NCI-H82 (cell line): ENCODE measurements around the gene TTC34.
A peak's percentile ranks its signal among the peaks of the same experiment; 100 is the strongest.

ENCODE experiments used
- DNase-seq: peaks from one replicate; lab custom pipeline; 2025; lab: John Stamatoyannopoulos, UW

Gene TTC34

DNA sequence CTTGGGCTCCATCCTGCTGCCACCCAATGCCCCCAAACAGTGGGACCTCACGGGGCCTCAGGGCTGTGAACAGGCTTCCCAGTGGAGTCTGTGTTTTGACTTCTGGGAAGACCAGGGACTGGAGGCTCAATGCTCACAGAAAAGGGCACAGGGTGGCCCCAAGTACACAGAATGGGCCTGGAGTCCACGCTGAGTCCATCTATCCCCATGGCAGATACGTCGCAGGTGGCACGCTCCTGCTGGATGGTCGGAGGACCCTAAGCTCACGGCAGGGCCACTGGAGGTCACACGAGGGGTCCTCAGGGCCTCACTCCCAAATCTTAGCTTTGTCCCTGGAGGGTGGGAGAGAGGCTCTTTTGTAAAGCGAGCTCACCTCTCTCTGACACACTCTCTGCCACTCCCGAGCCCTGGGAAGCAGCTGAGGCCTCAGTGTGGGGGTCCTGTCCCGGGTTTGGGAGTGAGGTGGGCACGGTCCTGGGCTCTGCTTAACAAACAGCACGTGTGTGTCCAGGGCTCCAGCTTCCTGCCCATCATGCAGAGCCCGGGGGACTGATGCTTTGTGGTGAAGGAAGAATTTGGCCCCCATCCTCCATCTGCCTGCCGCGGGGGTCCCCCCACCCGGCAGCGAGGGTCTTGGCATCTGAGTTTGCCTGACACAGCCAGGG lies 27.2 kb upstream of the TTC34 start:
- DNase-seq, result no peak

DNA sequence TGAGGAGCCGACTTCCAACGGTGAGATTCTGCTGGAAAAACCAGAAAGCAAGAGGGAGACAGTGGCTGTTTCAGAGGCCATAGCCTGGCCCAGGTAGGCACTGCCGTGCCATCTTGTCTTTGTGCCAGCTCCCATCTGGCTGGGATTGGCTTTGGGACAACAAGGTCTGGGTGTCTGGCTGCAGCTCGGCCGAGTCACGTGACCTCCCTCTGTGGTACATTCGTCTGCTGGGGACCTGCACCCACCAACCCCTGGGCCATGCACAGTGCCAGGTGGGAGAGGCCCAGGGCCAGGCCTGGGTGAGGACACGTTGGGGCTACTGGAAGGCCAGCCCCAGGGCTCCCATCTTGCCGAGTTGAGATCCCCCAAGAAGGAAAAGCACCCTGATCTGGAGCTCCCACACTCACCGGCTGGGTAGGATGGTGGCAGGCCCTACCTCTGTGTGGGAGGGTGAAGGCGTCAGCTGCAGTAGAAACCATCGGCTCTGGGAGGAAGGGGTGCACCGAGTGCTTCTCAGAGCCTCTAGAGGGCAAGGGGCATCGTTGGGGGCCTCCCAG lies 25.3 kb upstream of the TTC34 start:
- DNase-seq, result no peak

DNA sequence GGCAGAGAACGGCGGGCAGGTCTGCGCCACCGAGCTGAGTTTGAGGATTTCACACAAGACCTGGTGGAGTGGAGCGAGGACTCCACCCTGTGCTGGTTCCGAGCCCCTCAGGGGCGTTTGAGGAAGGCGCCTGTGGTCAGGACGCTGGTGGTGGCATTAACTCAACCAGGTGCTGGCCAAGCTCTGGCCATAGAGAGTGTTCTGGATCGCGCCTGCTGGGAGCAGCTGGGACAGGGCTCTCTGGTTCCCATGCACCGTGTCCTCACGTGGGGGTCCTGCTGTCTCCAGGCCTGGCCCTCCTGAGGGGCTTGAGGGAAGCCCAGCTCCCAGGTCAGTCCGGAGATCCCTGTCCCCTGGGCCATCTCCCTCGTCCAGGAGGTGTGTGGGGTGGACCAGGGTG lies 24.8 kb upstream of the TTC34 start:
- DNase-seq, result no peak

DNA sequence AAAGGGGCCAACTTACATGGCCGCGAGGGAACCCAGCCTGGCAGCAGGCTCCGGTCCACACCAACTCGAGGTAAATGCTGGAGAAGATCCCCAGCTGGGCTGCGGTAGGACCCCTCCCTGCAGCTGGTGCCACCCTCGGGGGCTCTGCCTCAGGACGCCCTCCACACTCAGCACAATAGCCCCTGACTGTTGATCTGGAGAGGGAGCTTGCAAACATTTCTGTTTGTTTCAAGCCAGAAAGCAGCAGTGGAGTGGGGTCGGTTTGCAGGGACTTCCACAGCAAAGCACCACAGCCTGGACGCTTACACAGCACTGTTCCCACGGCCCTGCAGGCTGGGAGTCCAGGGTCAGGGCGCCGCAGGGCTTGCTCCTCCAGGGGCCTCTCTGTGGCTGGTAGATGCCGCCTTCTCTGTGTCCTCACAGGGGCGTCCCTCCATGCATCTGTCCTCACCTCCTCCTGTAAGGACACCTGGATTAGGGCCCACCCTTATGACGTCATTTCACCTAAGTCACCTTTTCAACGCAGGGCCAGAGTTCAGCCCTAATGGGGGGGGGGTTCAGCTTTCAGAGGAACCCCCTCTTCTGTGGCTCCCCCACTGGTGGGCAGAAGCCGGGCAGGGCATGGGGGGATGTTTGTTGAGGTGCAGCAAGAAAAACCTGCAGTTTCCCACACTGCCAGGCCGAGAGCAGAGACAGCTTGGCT lies 24.1 kb upstream of the TTC34 start:
- no peak for DNase-seq

DNA sequence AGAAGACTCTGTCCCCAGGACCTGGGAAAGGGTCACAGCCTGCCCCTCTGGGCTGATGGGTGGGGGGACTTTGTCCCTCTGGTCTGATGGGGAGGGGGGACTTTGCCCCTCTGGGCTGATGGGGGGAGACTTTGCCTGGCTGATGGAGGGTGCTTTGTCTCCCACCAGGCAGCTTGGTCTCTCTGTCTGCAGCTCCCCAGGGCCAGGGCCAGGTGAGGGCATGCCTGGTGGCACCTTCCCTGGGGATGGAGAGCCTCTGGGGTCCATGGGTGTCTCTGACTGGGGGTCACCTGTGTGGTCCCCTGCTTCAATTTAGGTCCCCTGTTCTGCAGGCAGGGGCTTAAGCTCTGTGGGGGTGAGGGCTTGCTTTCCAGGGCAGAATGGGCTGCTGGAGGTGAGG lies 23.5 kb upstream of the TTC34 start:
- no peak for DNase-seq

DNA sequence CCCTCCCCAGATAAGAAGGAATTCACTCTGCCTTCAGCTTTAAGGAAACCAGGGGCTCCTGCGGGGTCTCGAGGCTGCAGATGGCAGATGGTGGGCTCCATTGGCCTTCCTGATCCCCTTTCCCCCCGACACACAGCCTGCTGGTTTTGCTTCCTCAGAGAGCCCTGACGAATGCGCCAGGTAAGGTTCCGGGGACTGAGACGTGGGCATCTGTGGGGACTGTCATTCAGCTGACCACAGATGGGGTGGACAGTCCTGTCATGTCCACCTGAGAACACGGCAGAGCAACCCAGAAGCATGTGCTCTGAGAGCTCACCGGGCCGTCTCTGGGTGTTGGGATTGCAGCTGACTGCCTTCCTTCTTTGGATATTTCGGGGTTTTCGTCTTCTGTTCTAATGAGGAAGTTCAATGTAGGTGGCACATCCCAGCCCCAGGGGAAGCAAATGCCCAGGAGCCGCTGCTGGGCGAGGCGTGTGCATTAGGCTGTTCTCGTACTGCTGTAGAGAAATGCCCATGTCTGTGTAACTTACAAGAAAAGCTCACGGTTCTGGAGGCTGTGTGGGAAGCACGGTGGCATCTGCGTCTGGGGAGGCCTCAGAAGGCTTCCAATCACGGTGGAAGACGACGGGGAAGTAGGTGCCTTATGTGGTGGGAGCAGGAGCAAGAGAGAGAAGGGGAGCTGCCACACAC lies 22.6 kb upstream of the TTC34 start:
- no peak for DNase-seq

DNA sequence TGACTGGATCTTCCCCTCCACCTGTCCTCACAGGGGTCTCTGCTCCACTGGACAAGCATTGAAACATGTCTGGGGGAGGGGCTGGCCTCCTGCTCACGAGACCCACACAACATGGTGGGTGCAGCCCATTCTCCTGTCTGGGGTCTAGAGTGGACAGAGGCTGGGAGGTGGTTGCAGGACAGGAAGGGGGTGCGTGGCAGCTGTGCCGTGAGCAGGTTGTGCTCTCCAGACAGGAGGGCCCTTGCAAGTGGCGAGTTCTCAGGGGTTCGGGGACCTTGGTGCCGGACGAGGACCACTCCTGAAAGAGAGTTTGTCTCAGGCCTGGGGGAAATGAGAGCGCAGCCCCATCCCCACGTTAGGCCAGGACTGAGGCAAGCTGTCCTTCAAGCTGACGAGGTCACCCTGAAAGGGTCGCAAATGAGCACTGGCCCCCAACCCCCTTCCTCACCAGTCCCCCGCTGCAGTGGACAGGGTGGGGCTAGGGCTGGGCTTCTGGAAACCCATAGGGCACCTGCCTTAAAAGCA lies 21.2 kb upstream of the TTC34 start:
- DNase-seq, result no peak

DNA sequence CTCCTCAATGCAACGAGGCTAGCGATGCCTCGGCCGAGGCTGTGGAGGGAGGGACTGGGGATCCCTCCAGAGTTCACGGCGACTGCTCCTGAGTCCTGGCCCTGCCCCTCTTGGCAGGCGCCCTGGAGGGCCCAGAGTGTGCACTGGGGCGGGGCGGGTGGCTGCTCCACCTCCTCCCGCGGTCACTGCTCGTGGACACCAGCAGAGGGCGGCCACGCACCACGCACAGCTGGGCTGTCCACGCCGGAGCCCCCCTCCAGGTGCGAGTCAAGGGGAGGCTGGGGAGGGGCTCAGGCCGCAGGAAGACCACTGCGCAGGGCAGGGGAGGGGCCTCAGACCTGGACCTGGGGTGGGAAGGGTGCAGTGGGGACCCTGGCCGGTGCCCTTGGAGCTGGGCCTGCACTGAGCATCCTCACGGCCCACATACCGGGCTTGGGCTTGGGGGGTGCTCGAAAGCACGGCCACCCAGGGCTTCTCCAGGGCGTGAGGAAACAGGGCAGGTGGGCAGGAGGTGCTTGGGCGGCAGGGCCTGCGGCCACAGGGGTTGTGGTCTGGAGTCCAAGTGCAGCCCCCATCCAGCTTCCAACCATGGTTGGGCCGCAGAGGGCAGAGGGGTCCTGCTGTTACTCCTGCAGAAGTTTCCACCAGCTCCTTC lies 20.6 kb upstream of the TTC34 start:
- peak; percentile 28 for DNase-seq

DNA sequence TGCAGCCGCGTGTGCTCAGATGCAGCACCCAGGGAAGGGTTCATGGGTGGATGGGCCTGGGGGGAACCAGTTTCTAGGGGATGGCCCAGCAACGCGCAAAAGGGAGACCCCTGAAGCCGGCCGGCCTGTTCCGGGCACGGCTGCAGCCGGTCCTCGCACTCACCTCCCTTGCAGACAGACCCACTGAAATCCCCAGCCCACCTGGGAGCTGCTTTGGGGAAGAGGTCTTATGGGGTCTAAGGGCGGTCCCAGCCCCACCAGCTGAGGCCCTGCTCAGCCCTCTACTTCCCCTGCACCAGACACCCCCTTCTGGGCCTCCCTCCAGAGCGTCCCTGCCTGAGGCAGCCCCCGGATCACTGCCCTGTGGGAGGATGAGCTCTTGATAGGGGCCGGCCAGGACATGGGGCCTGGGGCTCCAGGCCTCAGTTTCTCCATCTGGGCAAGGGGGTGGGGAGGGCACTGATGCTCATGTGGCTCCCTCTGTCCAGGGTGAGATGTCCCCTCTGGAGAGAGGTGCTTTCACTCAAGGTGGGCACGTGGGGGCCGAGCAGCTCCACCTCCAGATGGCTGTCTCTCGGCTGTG lies 20.0 kb upstream of the TTC34 start:
- no peak for DNase-seq

DNA sequence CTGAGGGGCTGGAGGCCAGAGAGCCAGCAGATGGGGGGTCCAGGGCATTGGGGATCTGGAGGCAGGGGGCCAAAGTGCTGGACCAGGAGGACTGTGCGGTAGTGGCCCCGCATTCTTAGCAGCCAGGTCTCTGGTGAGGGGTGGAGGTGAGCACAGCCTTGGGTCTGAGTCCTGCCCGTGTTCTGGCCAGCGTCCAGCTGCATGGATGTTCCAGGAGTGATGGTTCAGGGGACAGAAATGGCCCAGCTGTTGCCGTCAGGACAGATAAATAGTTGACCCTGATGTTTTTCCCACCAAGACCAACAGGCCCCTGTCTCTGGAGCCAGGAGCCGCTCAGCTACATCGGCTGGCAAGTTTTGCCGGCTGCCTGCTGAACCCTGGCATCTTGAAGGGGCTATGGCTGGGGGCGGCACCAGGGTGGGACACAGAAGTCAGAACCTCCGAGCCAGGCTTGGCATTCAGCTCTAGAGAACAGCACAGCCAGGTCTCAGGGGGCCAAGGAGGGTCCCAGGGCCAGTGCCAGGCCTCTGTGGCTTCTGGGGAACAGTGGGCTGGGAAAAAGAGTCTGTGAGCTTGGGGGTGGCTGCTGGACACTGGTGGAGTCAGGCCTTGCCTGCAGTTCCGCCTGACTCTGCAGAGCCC lies 19.4 kb upstream of the TTC34 start:
- DNase-seq, result no peak

DNA sequence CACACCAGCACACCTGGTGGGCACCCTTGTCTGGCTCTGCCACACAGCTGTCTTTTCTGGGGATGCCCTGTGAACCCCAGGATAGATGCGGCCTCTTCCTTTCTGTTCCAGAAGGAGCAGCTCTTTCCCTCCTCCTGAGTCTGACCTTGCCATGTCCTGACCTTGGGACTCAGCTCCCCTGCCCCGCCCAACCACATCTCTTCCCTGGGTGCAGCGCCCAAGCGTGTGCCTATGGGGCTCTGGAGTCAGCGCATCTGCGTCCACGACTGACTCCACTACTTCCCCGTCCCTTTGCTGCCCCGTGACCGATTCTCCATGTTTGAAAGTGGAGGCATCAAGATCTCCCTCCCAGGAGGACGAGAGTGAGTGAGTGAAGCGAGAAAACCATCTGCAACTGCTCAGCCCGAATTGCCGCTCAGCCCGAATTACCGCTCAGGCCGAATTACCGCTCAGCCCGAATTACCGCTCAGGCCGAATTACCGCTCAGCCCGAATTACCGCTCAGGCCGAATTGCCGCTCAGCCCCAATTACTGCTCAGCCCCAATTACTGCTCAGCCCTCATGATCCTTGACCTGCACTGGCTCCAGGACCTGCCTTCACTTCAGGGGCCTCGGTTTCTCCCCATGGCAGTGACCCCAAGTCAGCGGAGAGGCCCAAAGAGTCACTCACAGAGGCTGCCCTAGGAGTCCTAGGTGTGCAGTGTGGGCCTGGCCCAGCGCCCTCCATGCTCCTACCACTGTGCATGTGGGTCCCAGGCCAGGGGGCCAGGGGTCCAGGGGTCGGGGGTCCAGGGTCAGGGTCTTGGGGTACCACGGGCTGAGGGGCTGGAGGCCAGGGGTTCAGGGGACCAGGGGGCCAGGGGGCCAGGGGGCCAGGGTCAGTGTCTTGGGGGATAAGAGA lies 18.6 kb upstream of the TTC34 start:
- no peak for DNase-seq

DNA sequence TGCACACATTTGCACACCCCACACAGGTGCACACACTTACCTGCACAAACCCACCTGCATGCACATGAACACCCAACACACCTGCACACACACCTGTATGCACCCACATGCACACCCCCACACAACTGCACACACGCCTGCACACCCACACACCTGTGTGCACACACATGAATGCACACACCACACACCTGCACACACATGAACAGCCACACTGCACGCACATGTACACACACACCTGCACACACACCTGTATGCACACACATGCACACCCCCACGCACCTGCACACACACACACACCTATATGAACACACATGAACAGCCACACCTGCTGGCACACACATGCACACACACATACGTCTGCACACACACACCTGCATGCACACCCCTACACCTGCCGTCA lies 17.9 kb upstream of the TTC34 start:
- DNase-seq, result no peak

DNA sequence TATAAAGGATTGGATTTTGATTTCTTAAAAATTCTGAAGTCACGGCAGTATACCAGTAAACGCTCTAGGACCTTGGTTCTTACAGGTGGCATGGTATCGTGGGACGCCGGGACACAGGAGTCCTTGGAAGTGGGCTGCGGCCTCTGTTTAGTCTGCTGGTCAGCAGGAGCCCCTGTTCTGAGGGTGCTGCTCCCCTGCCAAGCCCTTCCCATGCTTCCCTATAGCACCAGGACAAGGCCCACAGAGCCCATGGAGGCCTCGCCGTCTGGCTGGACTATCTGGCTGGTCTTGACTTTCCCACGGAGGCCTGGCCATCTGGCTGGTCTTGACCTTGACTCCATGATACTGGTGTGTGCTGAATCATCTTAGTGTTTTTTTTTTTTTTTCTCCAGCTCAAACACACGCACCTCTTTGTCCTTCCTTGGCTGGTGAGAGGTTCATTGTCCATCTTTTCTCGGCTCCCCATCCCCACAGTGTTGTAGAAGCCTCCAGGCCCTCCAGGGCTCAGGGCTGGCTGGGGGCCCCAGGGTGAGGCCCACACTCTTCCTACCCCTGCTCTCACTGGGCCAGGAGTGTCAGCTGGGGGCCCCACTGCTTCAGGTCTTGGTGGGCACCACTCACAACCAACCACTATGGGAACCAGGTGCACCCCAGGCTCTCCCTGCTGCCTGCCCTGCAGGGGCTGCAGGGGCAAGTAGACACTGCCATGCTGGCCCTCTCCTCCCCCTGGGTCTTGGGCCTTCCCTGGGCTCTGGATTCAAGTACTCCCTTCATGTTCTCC lies 16.5 kb upstream of the TTC34 start:
- no peak for DNase-seq

DNA sequence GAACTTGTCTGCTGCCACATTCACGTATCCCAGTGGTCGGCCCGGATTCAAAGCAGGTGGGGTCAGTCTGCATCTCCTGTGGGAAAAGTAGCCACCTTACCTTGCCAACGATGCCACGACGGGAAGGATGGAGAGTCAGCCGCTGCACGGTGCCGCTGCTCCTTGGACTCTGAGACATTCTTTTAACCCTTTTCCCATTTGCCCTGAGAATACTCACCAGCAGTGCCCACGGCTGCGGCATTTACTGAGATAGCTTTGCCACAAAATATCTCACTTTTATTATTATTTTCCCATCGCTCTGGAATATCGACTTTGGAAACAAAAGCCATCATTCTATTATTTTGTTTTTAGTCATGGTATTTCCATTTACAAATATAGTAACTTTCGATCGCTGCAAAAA lies 15.3 kb upstream of the TTC34 start:
- DNase-seq, result no peak

DNA sequence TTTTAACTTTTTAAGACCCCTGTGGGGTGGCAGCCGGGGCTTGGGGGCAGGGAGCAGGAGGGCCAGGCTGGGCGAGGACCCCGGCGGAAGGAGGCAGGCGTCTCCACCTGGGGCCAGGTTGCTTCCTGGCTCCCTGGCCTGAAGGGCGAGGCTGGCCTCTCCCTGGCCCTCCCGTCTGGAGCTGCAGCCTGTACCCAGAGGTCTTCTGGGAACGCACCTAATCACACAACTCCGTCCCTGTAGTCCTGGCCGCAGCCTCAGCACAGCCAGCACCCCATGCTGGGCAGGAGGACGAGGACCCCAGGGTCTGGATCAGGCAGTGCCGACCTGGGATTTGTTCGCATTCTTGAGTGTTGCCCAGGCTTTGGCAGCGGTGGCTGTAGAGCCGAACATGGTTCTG lies 14.1 kb upstream of the TTC34 start:
- DNase-seq, result no peak

DNA sequence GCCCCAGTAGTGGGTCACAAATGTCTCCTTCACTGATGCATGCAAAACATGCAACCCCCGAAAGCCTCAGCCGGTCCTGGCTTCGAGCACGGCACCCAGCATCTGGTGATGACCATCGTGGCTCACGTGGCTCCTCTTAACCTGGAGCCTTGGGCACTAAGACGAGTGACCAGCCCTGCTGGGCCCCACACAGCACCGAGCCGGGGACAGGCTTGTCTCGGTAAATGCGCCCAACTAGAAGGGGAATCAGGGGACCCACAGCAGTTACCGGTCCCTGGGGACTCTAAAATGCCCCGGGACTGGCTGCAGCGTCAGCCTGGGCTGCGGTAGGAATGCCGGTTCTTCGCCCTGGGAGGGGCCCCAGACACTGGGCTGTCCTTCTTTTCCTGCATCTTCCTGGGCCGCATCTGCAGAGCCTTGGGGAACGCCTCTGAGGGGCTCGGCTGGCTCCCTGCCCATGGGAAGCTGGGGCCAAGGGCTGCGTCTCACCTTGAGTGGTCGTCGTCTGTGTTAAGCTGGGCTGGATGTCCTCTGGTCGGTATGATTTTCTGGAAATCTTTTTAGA lies 13.1 kb upstream of the TTC34 start:
- DNase-seq, result no peak

DNA sequence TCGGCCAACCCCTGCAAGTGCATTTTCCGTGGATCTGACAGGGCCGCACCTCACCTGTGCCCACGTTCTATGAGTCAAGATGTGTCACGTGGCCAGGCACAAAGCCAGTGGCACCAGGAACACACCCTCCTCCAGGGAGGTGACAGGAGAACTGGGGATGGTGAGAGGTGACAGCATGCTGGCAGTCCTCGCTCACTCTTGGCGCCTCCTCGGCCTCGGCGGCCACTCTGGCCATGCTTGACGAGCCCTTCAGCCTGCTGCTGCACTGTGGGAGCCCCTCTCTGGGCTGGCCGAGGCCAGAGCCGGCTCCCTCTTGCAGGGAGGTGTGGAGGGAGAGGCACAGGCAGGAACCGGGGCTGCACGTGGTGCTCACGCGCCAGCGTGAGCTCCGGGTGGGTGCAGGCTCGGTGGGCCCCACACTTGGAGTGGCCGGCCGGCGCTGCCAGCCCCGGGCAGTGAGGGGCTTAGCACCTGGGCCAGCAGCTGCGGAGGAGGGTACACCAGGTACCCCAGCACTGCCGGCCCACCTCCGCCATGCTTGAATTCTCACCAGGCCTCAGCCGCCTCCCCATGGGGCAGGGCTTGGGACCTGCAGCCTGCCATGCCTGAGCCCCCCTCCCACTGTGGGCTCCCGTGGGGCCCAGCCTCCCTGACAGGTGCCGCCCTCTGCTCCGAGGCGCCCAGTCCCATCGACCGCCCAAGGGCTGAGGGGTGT lies 11.6 kb upstream of the TTC34 start:
- DNase-seq, result no peak

DNA sequence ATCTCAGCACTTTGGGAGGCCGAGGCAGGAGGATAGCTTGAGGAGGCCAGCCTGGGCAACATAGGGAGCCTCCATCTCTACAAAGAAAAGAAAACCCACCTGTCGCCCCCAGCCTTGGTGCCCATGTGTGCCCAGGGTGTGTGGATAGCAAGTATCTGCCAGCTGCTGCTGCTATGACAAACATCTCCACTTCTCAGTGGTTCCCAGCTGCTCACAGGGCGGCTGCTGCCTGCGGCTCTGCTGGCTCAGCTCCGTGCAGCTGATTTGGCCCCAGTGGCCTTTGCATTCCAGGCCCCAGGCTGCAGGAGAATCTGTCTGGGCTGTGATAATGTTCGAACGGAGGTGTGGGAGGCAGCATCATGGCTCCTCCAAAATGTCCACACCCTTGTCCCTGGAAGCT lies 10.6 kb upstream of the TTC34 start:
- DNase-seq, result no peak

DNA sequence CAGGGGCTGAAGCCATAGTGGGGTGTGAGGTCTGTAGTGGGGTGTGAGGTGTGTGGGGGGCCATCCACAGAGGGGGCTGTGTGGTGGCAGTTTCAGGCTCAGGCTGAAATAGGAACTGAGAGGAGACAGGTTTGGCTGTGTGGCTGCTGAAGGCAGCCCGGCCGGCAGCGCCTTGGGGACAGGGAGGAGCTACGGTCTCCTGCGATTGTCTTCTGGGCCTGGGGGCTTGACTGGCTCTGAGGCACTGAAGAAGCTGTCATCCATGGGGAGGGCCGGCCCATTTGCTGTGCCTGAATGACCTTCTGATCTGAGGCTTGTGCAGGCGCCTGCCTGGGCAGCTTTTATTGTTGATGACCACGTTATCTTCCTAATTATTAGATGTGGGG lies 10.0 kb upstream of the TTC34 start:
- DNase-seq, result no peak
